ENCODE data around the gene ZNF750. TPM values are rescaled to one million over a fixed set of nuclear protein-coding genes. Genes with fewer than 3 reads are reported as not detected.

The ZNF750 gene
- total and polyA plus RNA-seq, 2 experiments from 2014 or later = 0.13 to 0.17 TPM

GRCh38 chr17:82813299-82814051, 26.3 kb downstream of the ZNF750 start:
- H3K27me3 Mint-ChIP-seq (ENCODE audit: insufficient read depth, low read depth, poor library complexity) = peaks cover 9% of the 10 kb centered on the region
- no peak overlapping the region; the same call in 1 of the 2 replicates for H3K27ac ChIP-seq (ENCODE audit: low read depth)
- H3K27me3 ChIP-seq (ENCODE audit: insufficient read depth) = no peaks in the 10 kb centered on the region
- no peaks in the 10 kb centered on the region for H3K9me3 Mint-ChIP-seq
- H4K20me1 ChIP-seq (replicated peaks; ENCODE audit: insufficient read depth) = peaks cover 4% of the 10 kb centered on the region
- peaks cover 74% of the 10 kb centered on the region for H3K36me3 Mint-ChIP-seq (ENCODE audit: low read depth)
- H3K4me1 ChIP-seq (ENCODE audit: insufficient read depth) = no peaks in the 10 kb centered on the region
- no peaks in the 10 kb centered on the region; the same call in 1 of the 2 replicates for H3F3A ChIP-seq (replicated peaks; ENCODE audit: low read depth)
- no peaks in the 10 kb centered on the region for H3K79me2 ChIP-seq (replicated peaks; ENCODE audit: insufficient read depth)
- no peak overlapping the region for H3K4me3 ChIP-seq
- H3K4me2 ChIP-seq = no peak overlapping the region
- ATAC-seq (no peak), DNase-seq (ENCODE audit: low spot score) (no peak)
- H3K9me2 ChIP-seq (ENCODE audit: insufficient read depth) = no peaks in the 10 kb centered on the region
- H2AFZ ChIP-seq = no peak overlapping the region
- no peaks in the 10 kb centered on the region for H3K4me1 Mint-ChIP-seq
- TF ChIP-seq STAT1 (IDR thresholded peaks at IDR 0.05; ENCODE audit: unreplicated experiment) (no peak), POLR2AphosphoS5 (IDR thresholded peaks at IDR 0.05; ENCODE audit: low read depth) (no peak), CREB1 (CRISPR knock-in tag; IDR thresholded peaks at IDR 0.05; ENCODE audit: low read depth) (no peak)
- H3K4me3 Mint-ChIP-seq = no peak overlapping the region
- H3K27ac Mint-ChIP-seq = 0 out of 2 replicates have a peak overlapping the region, but pooled peaks have one; percentile 38
- peaks cover 19% of the 10 kb centered on the region; the same call in 1 of the 2 replicates for H3K36me3 ChIP-seq (ENCODE audit: insufficient read depth)

- Mint-ChIP-seq H3K27ac (no peak overlapping the region), H3K9me3 (no peaks in the 10 kb centered on the region), H3K27me3 (ENCODE audit: insufficient read depth, low read depth, poor library complexity) (peaks cover 9% of the 10 kb centered on the region), H3K4me1 (no peaks in the 10 kb centered on the region), H3K36me3 (ENCODE audit: low read depth) (peaks cover 69% of the 10 kb centered on the region), H3K4me3 (no peak overlapping the region)
- no peaks in the 10 kb centered on the region for H3K4me1 ChIP-seq (ENCODE audit: insufficient read depth)
- H3K36me3 ChIP-seq (ENCODE audit: insufficient read depth) = peaks cover 19% of the 10 kb centered on the region; the same call in 1 of the 2 replicates
- no peaks in the 10 kb centered on the region; the same call in 1 of the 2 replicates for H3F3A ChIP-seq (replicated peaks; ENCODE audit: low read depth)
- ATAC-seq = no peak
- no peaks in the 10 kb centered on the region for H3K79me2 ChIP-seq (replicated peaks; ENCODE audit: insufficient read depth)
- no peak overlapping the region for H2AFZ ChIP-seq
- H3K27ac ChIP-seq (ENCODE audit: low read depth) = no peak overlapping the region
- H3K4me2 ChIP-seq = no peak overlapping the region
- peaks cover 4% of the 10 kb centered on the region for H4K20me1 ChIP-seq (replicated peaks; ENCODE audit: insufficient read depth)
- H3K9me2 ChIP-seq (ENCODE audit: insufficient read depth) = no peaks in the 10 kb centered on the region
- no peaks in the 10 kb centered on the region for H3K27me3 ChIP-seq (ENCODE audit: insufficient read depth)
- H3K4me3 ChIP-seq = no peak overlapping the region
- no peak for DNase-seq (ENCODE audit: low spot score)
- TF ChIP-seq ZNF114 (CRISPR knock-in tag; IDR thresholded peaks at IDR 0.05) (no peak), REST (IDR thresholded peaks at IDR 0.05; ENCODE audit: unreplicated experiment) (no peak), POLR2AphosphoS5 (IDR thresholded peaks at IDR 0.05; ENCODE audit: low read depth) (no peak), ZNF331 (CRISPR knock-in tag; IDR thresholded peaks at IDR 0.05; ENCODE audit: low read depth) (no peak), EZH2phosphoT487 (IDR thresholded peaks at IDR 0.05; ENCODE audit: unreplicated experiment) (no peak), EZH2 (IDR thresholded peaks at IDR 0.05; ENCODE audit: low read depth, unreplicated experiment) (no peak), CTCF (conservative IDR thresholded peaks at IDR 0.05; ENCODE audit: low read depth in 2 of 2) (no peak), STAT1 (IDR thresholded peaks at IDR 0.05; ENCODE audit: unreplicated experiment) (no peak), ETS1 (IDR thresholded peaks at IDR 0.05) (no peak)
Measured at GRCh38 chr17:82812601-82813000, 27.2 kb downstream of the ZNF750 start.

All from GM23338 (cell line).